ENCODE data around the gene MAPK8.

DNA sequence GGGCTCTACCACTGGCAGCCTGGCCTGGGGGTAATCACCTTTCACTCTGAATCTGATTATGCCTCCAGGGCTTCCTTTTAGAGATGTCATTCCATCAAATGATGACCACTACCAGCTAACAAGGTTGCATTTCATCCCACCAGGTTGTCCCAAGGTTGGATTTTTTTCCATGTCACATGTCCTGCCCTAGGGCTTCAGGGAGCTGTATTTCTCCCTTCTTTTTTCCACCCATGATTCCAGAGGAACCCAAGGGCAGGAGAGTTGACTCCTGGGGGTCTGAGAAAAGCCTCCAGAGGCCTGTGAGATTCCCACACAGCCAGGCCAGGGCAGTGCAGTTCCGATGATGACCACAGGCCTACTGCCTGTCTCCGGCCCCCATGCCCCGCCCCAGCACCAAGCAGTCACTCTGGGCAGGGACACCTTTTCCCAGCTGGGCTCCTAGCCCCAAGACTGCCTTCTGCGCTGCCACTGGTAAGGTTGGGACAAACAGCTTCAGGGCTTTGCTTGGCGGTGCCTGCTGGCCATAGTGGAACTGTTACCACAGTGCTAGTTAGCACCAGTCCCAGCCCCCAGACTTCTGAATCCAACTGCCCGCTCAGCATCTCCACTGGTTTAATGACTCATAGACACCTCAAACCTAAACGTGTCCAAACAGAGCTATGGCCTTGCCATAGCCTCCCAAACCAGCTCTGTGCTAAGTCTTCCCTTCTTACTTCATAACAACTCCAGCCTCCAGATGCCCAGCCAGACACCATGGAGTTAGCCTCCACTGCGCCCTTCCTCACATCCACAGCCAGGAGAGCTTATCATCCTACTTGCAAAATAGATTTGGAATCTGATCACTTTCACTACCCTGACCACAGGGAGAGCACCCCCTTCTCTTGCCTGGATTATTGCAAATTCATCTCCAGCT, 164.7 kb downstream of the MAPK8 start:
- TF ChIP-seq, protein P1, sequence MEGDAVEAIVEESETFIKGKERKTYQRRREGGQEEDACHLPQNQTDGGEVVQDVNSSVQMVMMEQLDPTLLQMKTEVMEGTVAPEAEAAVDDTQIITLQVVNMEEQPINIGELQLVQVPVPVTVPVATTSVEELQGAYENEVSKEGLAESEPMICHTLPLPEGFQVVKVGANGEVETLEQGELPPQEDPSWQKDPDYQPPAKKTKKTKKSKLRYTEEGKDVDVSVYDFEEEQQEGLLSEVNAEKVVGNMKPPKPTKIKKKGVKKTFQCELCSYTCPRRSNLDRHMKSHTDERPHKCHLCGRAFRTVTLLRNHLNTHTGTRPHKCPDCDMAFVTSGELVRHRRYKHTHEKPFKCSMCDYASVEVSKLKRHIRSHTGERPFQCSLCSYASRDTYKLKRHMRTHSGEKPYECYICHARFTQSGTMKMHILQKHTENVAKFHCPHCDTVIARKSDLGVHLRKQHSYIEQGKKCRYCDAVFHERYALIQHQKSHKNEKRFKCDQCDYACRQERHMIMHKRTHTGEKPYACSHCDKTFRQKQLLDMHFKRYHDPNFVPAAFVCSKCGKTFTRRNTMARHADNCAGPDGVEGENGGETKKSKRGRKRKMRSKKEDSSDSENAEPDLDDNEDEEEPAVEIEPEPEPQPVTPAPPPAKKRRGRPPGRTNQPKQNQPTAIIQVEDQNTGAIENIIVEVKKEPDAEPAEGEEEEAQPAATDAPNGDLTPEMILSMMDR (IDR thresholded peaks at IDR 0.05), result no peak
- TF ChIP-seq EP300 (IDR thresholded peaks at IDR 0.05), result no peak
- TF ChIP-seq POLR2A (IDR thresholded peaks at IDR 0.05), result no peak
- TF ChIP-seq POLR2AphosphoS5 (IDR thresholded peaks at IDR 0.05), result no peak

All from suprapubic skin (tissue), 4 donors.